HCEC 1CT (cell line): ENCODE results near the gene TTLL12.

Source experiments
- DNase-seq: peaks from one replicate; pipeline ENCODE4 v3.0.0-alpha.2; 2017

The TTLL12 gene

DNA sequence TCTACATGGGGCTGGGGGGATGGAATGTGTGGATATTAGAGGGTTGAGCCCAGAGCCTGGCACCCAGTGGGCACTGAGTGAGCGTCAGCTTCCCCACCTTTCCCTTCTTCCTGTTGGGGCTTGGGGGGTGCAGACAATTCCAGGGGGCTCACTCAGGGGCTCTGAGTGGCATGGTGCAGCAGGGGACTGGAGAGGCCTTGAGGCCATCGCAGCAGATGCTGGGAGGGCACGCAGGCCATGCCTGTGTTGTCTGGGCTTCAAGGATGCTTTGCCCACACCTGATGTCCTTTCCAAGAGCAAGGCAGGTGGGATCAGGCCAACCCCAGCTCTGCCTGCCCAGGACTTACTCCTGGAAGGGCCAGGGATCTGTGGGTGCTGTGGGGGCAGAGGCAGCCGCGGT lies 11.2 kb upstream of the TTLL12 start:
- no peak for DNase-seq

DNA sequence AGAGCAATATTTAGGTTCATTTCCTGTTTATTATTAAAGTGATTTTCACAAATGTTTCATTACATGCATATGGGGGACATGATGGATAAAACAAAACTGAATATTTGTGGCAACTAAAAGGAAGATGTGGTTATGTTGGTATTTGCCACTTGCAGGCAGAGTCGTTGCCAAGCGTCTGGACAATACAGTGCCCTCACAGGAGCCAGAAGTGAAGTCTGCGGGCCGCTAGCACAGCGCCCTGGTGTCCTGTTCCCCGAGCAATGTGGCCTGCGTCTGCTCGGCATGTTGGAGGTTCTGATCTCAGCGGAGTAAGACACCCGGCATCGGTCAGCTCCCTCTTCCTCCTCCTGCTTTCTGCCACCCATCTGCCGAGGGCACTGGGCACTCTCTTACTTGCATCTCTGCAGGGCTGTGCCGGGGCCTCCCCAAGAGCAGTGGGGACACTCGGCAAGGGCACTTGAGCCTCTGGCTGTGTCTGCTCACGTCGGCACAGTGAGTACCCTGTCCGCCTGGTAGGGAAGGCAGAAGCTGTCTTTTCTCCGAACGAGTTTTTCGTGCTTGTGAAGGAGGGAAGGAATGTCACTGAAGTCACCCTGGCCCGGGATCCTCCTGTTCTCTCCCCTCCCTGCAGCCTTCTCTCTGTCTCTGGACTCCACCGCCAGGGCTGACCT lies 10.5 kb upstream of the TTLL12 start:
- no peak for DNase-seq

DNA sequence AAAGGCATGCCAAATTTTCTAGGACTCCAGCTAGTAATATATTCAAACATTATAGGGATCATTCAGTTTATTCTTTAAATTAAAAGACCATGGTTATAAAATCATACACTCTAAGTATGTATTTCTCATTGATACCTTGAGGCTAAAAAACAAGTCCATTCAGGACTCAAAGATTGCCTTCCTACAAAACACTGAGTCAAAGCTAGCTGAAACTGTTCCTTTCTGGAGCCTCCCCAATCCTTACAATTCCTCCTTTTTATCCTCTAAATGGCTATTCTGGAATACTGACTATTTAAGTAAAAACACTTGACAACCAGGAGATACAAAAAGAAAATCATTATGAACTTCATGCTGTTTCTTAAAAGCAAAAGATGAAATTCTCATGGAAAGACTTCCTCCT lies 4.9 kb upstream of the TTLL12 start:
- no peak for DNase-seq

DNA sequence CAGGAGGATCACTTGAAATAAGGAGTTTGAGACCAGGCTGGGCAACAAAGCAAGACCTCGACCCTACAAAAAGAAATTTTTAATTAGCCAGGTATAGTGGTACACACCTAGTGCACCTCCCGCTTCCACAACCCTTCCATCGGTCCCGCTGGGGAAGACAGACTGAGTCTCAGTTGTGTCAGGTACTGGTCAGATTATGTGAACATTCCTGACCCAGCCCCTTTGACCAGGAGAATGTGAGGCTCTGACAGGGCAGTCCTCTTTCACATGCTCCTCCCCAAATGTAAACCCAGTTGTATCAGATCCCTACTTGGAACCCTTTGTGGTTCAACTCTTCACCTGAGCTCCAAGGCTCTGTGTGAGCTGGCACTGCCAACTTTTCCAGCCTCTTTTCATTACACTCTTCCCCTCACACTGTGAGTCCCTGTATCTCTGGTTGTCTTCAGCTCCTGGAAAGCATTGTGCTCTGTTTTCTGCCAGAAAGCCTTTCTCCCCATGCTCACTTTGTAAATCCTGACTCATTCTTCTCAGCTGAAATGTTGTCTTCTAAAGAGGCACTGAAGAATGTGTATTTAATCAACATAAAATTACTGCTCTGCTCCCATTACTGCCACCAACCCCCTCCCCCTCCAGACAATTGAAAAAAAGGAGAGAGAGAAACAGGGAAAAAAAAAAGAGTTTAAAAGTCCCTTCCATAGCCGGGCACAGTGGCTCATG lies 2.1 kb upstream of the TTLL12 start:
- no peak for DNase-seq

DNA sequence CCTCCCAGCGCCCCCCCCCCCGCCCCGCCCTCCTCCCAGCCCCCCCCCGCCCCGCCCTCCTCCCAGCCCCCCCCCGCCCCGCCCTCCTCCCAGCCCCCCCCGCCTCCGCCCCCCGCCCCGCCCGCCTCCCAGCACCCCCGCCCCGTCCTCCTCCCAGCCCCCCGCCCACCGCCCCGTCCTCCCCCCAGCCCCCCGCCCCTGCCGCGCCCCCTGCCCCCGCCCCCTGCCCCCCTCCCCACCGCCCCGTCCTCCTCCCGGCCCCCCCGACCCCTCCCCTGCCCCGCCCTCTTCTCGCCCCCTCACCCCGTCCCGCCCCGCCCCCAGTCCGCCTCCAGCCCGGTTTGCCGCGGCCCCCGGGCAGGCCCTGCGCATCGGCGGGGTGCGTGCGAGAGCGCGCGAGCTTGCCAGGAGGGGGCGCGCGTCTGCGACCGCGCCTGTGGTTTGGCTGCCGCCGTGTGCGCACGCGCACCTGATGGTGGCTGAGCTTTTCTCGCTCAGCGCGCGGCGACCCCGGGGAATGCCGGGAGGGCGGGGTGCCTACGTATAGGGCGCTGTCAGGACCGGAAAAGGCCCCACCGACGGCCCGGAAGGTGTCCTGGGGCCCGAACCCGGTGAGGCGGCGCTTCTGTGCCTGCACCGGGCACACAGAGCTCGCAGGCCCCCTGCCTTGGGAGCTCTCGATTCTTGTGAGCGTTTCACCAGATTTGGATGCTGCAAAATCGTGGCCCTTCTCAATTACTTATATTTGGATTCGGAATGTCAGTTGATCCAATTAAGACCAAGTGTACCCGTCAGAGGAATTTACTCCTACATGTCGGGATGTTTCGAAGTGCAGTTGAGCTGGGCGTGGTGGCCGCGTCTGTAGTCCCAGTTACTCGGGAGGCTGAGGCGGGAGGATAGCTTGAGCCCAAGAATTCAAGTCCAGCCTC lies 501 bp upstream of the TTLL12 start:
- DNase-seq = peak; percentile 91

DNA sequence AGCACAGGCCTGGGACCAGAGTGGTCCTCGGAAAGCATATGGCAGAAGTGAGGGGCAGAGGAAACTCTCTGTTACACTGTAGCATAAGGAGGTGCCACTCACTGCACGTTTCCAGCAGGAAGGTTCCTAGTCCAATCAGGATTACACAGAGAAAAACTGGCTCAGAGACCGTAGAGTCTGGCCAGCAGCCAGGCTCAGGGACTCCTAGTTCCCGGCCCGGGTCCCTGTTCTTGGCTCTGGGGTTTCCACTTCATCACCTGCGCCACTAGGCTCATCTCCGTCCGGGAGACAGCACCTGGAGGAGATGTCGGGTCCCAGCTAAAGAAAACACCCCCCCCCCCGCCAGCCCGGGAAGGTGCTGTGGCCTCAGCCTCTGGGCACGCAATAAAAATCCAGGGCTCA lies 1.1 kb downstream of the TTLL12 start:
- DNase-seq = no peak

DNA sequence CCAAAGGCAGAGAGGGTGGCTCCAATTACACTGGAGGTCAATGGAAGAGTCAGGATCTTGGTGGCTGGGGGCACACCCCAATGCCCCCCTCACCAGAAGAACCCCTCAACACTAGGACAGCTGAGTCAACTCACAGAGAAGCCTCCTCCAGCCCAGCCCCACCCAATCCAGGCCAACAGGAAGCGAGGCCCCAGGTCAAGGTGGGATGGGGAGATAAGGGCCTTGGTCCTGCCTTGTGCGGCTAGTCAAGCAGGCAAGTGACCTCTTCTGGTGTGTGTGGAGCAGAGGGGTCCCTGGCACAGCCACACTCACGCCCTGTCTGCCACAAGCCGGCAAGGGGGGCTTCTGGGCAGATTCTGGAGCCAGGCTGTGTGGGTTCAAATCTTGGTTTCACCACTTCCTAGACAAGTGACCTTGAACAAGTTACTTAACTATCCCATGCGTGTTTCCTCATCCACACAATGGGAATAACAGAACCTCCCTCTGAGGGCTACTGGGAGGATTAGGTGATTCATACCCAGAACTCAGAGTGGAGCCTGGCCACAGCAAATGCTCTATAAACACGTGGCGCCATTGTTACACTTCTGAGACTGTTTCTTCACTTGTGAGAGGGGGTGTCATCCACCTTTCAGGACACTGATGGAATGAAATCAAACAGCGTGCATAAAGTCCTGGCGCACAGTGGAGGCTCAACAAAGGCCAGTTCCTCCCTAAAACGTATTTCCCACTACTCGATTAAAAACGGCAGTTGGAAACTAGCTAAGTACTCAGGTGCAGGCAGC lies 3.2 kb downstream of the TTLL12 start:
- DNase-seq = peak; percentile 72

DNA sequence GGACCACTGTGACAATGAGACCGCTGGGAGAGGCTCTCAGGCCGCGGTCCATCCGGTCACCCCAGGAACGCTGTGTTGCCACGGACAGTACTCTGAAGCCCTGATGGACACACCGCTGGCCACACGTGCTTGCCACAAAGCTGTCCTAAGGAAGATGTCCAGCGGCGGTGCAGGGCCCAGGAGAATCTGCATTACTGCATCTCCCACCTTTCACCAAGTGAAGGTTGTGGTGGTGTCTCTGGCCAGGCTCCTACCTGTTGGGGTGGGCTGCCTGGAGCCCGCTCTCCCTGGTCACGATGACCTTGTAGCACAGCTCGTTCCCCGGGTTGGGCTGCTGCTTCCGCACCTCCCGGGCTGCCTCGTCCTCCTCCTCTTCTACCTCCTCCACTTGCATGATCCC lies 4.2 kb downstream of the TTLL12 start:
- DNase-seq = no peak

DNA sequence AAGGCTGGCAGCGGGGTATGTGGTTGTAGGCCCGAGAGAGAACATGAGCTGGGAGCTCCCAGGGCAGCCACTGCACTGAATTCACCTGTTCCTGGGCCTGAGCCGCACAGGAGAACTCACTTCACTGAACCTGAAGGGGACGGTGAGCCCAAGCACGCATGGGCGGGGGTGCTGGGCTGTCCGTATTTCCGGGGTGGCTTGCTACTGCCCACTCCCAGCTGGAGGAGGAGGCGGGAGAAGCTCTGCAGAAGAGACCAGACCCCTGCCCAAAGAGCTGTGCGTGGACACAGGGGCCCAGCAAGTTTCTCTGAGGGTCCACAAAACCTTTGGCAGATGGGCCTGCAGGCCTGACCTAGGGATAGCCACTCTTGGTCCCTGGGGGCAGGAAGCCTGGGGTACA lies 4.8 kb downstream of the TTLL12 start:
- no peak for DNase-seq

DNA sequence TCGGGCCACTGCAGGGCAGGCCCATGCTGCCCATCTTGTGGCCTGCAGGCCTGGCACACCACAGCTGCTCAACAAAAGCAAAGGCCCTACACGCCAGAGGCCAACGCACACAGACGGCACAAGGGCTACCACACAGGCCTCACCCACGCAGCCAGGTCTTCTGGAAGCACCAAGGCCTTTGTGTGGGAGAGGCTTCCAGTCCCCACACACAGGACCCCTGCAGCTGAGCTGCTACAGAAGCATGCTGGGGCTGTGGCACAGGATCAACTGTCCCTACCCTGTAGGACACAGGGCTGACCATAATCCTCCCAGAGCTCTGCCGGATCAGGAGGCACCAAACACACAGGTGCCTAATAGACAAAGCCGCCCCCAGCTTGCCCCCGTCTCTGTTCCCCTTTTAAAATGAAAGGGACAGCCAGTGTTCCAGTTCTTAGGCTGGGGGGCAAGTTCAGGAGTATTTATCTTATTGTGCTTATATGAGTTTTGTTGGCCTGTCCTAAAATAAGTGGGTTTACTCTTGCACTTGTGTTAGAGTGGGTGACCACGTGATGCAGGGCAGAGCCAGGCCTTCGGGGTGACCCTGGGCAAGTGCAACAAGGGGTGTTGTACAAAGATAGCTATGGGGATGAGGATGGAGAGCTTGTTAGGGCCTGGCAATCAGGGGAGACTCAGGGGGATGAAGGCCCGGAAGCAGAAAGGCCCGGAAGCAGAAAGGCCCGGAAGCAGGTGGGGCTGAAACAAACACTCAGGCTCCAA lies 5.4 kb downstream of the TTLL12 start:
- DNase-seq = no peak

DNA sequence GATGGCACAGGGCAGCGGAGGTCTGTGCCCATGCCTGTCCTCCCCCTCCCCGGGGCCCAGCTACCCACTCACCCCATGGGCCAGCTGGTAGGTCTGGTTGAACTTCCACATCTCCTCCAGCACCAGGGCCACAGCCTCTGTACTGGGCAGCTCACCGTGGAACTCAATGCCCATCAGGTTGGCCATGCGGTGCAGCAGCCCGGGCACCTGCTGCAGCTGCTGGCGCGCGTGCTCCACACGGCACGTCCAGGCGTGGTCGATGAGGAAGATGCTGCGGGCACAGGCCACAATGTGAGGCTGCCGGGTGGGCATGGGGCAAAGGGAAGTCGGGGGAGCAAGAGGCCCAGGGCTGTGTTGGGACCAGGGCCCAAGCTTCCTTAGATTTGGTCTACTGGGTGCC lies 6.3 kb downstream of the TTLL12 start:
- no peak for DNase-seq

DNA sequence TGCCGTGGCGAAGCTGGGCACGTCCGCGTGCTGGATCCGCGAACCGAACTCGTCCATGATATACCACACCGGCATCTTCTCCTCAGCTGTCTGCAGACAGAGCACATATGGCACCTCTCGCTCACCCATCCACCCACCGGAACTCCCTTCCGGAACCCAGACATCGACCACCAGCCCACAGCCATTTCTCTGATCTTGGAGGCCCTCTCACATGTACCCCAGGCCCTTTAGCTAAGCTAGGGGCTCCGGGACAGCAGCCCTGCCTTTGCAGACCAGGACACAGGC lies 7.1 kb downstream of the TTLL12 start:
- DNase-seq = no peak

DNA sequence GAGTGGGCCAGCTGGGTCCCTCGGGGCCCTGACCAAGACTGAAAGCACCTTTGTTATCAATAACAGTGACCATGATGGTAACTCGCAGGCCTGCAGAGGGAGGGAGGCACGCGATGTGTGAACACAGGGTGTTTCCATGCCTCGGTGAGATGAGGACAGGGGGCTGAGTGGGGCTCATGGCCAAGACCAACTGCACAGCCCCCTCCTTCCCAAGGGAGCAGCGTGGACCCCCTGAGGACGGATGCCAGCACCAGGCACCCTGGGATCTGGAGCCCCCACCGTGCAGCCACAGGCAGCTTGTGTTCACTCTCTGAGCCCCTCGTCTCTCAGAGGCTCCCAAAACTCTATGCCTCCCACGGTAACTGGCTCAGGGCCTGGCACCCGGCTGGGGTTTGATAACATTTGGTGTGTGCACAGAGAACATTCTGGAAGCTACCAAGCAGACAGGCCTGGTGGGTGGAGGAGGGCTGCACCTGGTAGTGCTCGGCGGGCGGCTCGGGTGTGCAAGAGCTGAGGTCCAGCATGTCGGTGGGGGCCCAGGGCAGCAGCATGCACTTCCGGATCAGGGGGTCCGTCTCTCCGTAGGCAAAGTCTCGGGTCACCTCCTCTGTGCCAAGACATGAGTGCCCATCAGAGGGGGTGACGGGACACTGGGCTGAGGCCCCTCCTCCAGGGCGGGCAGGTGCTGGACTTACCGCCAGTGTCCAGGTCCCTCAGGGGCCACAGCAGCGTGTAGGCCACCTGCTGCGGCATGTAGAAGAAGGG lies 7.6 kb downstream of the TTLL12 start:
- DNase-seq = no peak

DNA sequence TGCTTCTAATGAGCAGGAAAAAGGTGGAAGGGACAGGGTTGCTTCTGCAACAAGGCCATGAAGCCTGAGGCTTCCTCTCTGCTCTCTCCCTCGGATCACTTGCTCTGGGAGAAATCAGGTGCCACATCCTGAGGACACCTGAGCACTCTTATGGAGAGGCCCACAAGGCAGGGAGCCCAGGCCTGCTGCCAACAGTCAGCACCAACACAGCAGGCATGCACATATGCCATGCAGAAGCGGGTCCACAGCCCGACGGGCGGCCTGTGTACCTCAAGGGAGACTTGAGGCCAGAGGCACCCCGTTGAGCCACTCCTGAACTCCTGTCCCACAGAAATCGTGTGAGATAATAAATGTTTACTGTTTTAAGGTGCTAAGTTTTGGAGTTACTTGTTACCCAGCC lies 9.5 kb downstream of the TTLL12 start:
- DNase-seq = no peak

DNA sequence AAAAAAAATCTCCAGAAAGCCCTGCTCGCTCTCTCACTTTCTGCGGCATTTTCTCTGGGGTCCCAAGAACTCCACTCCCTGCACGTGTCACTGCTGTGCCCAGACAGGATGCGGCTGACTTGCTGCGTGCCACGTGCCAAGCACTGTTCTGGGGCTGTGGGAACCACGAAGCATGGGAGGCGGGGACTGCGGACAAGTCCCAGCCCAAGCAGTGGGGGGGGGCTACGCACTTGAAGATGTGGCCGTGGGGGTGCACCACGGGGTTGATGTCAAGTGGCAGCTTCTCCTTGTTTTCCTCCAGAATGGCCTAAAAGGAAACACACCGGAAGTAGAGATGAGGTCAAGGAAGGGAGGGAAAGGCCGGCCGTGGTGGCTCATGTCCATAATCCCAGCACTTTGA lies 10.8 kb downstream of the TTLL12 start:
- DNase-seq = no peak

DNA sequence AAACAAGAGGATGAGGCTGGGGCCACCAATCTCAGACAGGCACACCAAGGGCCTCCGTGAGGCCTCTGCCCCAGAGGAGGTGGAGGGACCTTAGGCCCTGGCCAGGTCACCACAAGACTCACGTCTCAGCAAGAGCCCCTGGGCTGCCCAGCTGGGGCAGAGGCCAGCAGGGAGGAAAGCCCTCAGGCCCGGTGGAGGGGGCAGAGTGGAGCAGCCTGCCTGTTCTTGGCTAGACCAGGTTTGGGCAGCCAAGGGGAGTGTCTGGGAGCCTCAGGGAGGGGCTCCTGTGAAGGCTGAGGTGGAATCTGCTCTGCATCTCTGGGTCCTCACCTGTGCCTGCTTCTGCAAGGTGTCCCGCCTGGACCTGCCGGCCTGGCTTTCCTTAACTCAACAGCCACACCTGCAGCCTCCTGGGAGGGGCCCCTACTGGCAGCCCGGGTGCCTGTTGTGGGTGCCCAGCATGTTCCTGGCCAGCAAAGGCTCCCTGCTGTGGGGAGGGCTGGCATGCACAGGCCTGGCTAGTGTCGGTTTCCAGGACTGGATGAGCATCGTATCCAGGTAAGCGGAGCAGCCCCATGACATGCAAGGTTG lies 11.9 kb downstream of the TTLL12 start:
- no peak for DNase-seq

DNA sequence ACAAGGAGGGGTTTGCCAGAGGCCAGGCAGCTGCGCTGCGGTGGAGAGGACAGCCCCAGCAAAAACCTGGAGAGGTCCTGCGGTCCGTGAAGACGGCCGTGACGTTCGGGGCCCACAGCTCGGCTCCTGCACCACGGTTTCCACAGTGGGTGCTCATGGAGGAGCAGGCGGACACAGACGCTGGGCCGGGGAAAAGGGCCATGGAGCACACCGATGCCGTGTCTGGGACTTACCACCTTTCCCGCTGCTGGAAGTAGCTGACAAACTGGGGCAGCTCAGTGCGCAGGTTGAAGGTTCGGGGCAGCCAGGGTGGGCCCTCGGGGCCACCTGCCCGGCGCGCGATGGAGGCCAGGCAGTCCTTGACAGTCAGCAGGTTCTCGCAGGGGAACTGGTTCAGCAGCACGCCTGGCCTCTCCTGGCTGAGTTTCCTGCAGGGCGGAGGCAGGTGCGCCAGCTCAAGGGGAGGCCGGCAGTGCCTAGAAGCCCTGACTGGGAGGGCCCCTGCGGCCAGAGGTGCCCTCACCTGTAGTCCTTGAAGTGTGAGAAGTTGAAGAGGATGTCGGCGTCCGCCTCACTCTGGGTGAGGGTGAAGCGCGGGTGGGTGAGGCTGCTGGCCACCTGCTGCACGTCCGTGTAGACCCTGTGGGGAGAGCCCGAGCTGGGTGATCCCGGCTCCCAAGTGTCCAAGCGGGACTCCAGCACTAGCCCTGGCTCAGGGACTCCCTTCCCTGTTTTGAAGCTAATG lies 12.8 kb downstream of the TTLL12 start:
- DNase-seq = no peak

DNA sequence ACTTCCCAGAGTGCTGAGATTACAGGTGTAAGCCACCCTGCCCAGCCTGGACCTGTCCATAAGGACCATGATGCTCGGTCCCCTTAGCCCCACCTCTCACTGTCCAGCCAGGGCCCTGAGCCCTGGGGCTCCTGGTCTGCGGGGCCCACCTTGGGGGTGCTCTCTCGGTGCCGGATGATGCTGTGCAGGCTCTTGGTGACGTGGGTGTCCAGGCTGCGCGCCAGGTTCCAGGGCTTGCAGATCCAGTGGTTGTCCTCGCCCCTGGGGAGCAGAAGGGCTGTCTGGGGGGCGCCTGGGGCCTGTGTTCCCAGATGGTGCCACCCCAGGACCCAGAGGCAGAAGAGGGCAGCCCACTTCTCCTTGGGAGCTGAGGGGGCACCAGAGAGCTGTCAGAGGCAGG lies 13.4 kb downstream of the TTLL12 start:
- DNase-seq = no peak

DNA sequence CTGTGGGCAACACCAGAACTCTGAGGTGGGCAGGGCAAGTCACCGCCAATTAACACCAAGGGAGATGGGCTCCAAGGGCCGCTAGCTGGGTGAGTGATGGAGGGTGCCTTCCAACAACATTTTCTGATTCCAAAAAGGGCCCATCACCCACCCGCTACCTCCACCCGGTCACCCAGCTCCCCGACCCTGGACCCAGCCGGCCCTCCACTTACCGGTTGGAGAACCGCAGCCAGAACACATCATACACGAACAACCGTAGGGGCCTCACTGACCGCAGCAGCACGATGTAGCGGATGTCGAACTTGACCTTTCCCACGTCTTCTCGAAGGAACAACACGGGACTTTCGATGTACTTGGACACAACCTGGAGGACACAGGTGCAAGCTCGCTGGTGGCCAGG lies 14.7 kb downstream of the TTLL12 start:
- DNase-seq = no peak

DNA sequence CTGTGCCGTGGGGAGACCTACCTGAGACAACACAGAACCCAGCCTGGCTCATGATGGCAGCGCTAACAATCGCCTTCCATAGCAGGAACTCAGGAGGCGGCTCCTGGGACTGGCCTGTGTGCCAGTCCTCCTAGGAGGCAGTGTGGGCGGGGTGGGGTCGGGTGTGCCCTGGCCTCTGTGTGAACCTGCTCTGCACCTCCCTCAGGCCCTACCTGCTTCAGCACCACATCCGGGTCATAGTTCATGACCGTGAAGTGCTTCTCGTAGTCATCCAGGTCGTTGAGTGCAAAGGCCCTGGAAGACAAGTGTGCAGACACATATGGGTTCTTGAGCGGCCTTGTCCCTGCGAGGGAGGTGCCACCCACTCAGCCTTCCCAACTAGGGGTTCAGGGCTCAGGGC lies 15.3 kb downstream of the TTLL12 start:
- DNase-seq = no peak
